Uterus (tissue), 2 donors: Measurements from ENCODE around the gene ABAT.

ENCODE experiments used
- POLR2A ChIP-seq, 2 donors: fragments of 450-650 bp; IDR thresholded peaks; one replicate each; pipeline ENCODE4 v1.6.1; 2016; ENCODE audit warnings: antibody characterized with exemption in 2 of 2, mild to moderate bottlenecking in 1 of 2, moderate library complexity in 1 of 2
- TF ChIP-seq, protein P1 (sequence below), 4 experiments: fragments of 200-600 bp in 2 of 4; fragments of 450-650 bp in 2 of 4; sonication (generic) in 2 of 4; IDR thresholded peaks; one replicate each; pipeline ENCODE4 v1.5.1; 2016 to 2019; ENCODE audit warnings: antibody characterized with exemption in 4 of 4, mild to moderate bottlenecking in 2 of 4, moderate library complexity in 1 of 4

DNA sequence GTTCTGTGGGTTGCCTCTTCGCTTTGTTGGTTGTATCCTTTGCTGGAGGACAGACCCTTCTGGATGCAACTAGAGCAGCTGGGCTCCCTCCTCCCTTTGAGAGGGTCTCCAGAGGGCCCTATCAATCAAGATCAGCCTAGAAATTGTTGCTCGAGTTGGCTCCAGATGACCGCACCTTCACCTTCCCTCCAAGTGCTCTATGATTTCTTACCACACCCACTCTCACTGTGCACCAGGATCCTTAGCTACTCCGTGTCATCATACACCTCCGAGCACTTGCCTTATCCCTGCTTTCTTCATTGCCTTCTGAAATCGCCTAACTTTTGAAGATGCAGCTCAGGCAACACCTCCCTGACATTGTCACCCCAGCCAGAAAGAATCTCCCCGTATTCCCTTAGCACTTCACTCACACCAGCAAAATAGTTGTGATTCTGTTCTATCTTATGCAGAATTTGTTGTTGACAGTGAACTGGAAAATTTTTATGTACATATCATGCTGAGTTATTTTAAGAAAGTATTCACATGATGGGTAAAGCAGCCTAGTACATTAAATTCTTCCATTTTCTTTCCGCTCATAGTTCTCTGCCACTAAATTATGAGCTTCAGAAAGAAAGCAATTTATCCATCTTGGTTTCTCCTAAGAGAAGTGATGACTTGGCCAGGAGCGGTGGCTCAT lies 52.9 kb downstream of the ABAT start:
- no peak for TF ChIP-seq POLR2A (IDR thresholded peaks at IDR 0.05)
- TF ChIP-seq, protein P1, sequence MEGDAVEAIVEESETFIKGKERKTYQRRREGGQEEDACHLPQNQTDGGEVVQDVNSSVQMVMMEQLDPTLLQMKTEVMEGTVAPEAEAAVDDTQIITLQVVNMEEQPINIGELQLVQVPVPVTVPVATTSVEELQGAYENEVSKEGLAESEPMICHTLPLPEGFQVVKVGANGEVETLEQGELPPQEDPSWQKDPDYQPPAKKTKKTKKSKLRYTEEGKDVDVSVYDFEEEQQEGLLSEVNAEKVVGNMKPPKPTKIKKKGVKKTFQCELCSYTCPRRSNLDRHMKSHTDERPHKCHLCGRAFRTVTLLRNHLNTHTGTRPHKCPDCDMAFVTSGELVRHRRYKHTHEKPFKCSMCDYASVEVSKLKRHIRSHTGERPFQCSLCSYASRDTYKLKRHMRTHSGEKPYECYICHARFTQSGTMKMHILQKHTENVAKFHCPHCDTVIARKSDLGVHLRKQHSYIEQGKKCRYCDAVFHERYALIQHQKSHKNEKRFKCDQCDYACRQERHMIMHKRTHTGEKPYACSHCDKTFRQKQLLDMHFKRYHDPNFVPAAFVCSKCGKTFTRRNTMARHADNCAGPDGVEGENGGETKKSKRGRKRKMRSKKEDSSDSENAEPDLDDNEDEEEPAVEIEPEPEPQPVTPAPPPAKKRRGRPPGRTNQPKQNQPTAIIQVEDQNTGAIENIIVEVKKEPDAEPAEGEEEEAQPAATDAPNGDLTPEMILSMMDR (IDR thresholded peaks at IDR 0.05) = no peak
